ENCODE measurements around the gene RPS2. TPM values are rescaled to one million over a fixed set of nuclear protein-coding genes. Genes with fewer than 3 reads are reported as not detected.

The RPS2 gene
- total RNA-seq, 2 experiments from 2014 or later: 2,564 to 2,882 TPM

DNA sequence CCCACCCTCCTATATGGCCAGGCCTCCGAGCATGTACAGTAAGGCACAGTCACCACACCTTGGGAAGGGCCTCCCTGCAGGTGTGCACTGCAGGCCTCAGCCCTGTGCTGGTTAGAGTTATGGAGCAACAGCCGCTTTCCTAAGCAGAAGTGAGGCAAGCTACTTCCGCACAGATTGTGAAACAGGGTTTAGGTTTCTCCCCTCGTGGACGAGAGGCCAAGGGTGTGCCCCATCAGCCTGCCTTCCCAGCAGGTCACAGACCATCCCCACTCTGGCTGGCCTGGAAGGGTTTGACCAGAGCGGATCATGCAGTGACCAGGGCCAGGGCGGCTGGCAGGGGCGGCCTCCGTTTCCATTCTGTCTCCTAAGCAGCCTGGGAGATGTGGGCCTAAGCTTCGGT lies 26.3 kb downstream of the RPS2 start:
- Mint-ChIP-seq H3K9me3 (no peaks in the 10 kb centered on the region), H3K4me1 (peaks cover 13% of the 10 kb centered on the region), H3K27me3 (no peaks in the 10 kb centered on the region), H3K27ac (no peak overlapping the region), H3K36me3 (ENCODE audit: low read depth) (peaks cover 6% of the 10 kb centered on the region), H3K4me3 (no peak overlapping the region)
- POLR2A ChIA-PET: no interaction called here
- CTCF ChIA-PET: interaction anchor here (0.9 kb wide), 1 partner anchor 13 kb away, joined by 3 read pairs; no protein-coding TSS in a partner anchor
- DNase-seq: no peak

GRCh38 chr16:1936945-1937479 lies 27.6 kb downstream of the RPS2 start:
- CTCF ChIA-PET: interaction anchor here (0.8 kb wide), 1 partner anchor 14 kb away, joined by 3 read pairs; no protein-coding TSS in a partner anchor
- POLR2A ChIA-PET: interaction anchor here (0.6 kb wide), 1 partner anchor 498 kb away, joined by 3 read pairs; no protein-coding TSS in a partner anchor

GRCh38 chr16:1933097-1933661 lies 31.4 kb downstream of the RPS2 start:
- H3K27ac Mint-ChIP-seq: no peak overlapping the region
- ChIA-PET CTCF (interaction anchor here (0.6 kb wide), 1 partner anchor 1310 kb away, joined by 3 read pairs; no protein-coding TSS in a partner anchor), POLR2A (no interaction called here)
- H3K4me1 Mint-ChIP-seq: peaks cover 2% of the 10 kb centered on the region
- H3K9me3 Mint-ChIP-seq: no peaks in the 10 kb centered on the region
- no peaks in the 10 kb centered on the region for H3K27me3 Mint-ChIP-seq
- no peak for DNase-seq
- peaks cover 6% of the 10 kb centered on the region for H3K36me3 Mint-ChIP-seq (ENCODE audit: low read depth)
- no peak overlapping the region for H3K4me3 Mint-ChIP-seq

More at GRCh38 chr16:1936945-1937479, 27.6 kb downstream of the RPS2 start:
- Mint-ChIP-seq H3K27me3 (no peaks in the 10 kb centered on the region), H3K9me3 (no peaks in the 10 kb centered on the region), H3K36me3 (ENCODE audit: low read depth) (peaks cover 6% of the 10 kb centered on the region), H3K27ac (no peak overlapping the region), H3K4me3 (no peak overlapping the region), H3K4me1 (peaks cover 8% of the 10 kb centered on the region)
- DNase-seq: no peak

DNA sequence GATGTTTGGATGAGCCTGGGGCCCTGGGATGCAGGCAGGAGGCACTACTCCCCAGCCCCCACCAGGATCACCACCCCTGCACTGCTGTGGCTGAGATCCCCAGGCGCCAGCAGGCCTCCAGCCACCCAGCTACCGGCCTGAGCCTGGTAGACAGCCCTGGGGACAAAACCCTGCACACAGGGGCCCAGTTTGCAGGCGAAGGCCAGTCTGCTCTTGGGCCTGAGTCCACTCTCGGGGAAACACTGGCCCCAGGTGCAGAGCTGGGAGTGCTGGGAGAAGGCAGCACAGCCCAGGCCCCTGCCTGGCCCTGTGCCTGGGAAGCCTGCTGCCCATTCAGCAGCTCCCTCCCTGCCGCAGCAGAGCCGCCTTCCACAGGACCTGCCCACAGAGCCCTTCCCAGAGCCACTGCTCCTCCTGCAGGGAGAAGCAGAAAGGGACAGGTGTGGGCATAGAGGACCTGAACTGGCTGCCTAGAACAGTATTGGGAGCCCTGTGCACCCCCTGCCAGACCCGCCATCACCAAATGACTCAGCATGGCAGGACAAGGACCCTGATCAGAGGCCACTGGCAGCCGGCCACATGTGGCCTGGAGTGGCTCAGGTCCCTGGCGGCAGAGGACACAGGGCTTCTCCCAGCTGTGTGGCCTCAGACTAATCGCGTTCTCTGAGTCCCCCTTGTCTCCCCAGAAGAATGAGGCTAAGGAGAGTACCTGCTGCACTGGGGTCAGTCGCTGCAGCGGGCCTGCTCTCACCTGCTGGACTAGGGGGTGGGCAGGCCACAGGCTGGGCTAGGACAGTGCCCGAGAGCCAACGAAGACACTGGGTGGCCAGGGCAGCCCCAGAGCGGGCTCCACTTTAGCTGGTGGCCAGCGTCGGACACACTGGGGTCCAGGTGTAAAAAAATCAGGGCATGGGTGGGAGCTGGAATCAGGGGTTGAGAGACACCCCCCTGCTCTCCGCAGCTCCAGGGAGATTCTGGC lies 32.3 kb downstream of the RPS2 start:
- ChIA-PET CTCF (interaction anchor here (0.5 to 0.8 kb wide), 3 partner anchors 9 to 1309 kb away, joined by 3 read pairs; no protein-coding TSS in a partner anchor), POLR2A (no interaction called here)
- Mint-ChIP-seq H3K27ac (no peak overlapping the region), H3K9me3 (no peaks in the 10 kb centered on the region), H3K27me3 (no peaks in the 10 kb centered on the region), H3K4me3 (no peak overlapping the region), H3K36me3 (ENCODE audit: low read depth) (peaks cover 4% of the 10 kb centered on the region), H3K4me1 (peaks cover 4% of the 10 kb centered on the region)
- DNase-seq: no peak

GRCh38 chr16:1930338-1930720 lies 34.3 kb downstream of the RPS2 start:
- no peak for DNase-seq
- H3K9me3 Mint-ChIP-seq: no peaks in the 10 kb centered on the region
- ChIA-PET POLR2A (no interaction called here), CTCF (interaction anchor here (0.6 to 1.7 kb wide), 4 partner anchors 10 to 523 kb away, joined by 3 to 5 read pairs (median 3); no protein-coding TSS in a partner anchor)
- H3K36me3 Mint-ChIP-seq (ENCODE audit: low read depth): no peaks in the 10 kb centered on the region
- no peak overlapping the region for H3K27ac Mint-ChIP-seq
- no peaks in the 10 kb centered on the region for H3K27me3 Mint-ChIP-seq
- peaks cover 4% of the 10 kb centered on the region for H3K4me1 Mint-ChIP-seq
- H3K4me3 Mint-ChIP-seq: no peak overlapping the region

DNA sequence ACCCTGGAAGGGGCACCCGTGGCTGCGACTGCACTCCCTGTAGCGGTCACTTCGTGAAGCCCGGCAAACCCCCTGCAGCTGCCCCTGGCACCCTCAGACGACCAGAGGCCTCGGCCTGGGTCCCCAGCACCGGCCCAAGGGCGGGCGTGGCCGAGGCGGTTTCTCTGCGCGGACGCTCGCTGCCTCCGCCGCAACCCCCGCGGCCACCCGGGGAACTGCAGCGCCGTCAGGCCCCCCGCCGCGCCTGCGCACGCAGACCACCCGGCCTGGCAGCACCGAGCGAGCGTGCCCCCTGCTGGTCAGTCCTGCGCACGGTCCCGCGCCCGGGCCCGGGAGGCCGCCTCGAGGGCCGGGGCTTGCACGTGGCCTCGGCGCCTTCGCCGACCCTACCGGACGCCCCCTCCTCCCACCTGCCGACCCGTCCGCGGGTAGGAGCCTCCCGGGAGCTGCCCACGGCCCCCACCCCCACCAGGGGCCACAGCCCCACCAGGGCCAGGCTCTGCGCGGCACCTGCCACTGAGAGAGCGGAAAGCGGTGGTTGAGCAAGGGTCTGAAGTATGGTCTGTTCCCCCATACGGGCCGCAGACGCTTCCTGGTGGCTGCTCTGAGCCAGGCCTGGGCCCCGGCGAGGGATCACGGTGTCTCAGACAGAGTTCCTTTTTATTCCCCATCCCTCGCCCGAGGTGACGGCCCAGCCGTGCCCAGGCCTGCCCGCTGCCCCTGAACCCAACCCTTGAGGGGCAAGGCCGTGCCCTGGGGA lies 34.9 kb downstream of the RPS2 start:
- Mint-ChIP-seq H3K4me1 (peaks cover 4% of the 10 kb centered on the region), H3K27me3 (peaks cover 1% of the 10 kb centered on the region), H3K9me3 (no peaks in the 10 kb centered on the region), H3K36me3 (ENCODE audit: low read depth) (no peaks in the 10 kb centered on the region), H3K27ac (no peak overlapping the region), H3K4me3 (peak overlapping the region; percentile 47)
- peak; percentile 89 for DNase-seq
- CTCF ChIA-PET: interaction anchor here (0.6 to 2.2 kb wide), 9 partner anchors 9 to 368 kb away, joined by 3 to 7 read pairs (median 3); partner anchors contain the start of gene TRAF7
- POLR2A ChIA-PET: no interaction called here

- peaks cover 4% of the 10 kb centered on the region for H3K4me1 Mint-ChIP-seq
- H3K27me3 Mint-ChIP-seq: peaks cover 7% of the 10 kb centered on the region
- H3K9me3 Mint-ChIP-seq: no peaks in the 10 kb centered on the region
- CTCF ChIA-PET: interaction anchor here (0.6 to 2.2 kb wide), 10 partner anchors 9 to 369 kb away, joined by 3 to 7 read pairs (median 3); partner anchors contain the start of gene TRAF7
- POLR2A ChIA-PET: no interaction called here
- peak overlapping the region; percentile 33 for H3K27ac Mint-ChIP-seq
- H3K4me3 Mint-ChIP-seq: peak overlapping the region; percentile 61
- no peaks in the 10 kb centered on the region for H3K36me3 Mint-ChIP-seq (ENCODE audit: low read depth)
- DNase-seq: no peak
Observed at GRCh38 chr16:1929105-1929504, 35.5 kb downstream of the RPS2 start.

DNA sequence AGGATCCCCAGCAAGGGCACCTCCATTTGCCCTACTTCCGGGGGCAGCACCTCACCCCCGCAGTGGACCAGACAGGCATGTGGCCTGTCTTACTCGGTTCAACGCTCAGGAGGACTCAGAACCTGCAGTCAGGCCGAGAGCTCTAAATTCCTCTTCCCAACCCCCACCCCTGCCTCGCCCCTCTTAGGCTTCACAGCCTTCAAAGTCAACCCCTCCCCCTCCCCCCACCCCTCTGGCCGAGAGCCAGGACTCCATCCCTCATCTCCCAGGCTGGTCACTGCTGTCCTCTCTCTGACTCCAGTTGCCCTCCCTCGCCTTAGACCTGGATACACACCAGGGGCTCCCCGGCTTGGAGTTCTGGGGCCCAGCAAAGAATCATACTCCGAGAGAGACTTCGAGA lies 38.4 kb downstream of the RPS2 start:
- Mint-ChIP-seq H3K9me3 (no peaks in the 10 kb centered on the region), H3K4me1 (peaks cover 4% of the 10 kb centered on the region), H3K27ac (no peak overlapping the region), H3K4me3 (no peak overlapping the region), H3K27me3 (peaks cover 30% of the 10 kb centered on the region), H3K36me3 (ENCODE audit: low read depth) (no peaks in the 10 kb centered on the region)
- no peak for DNase-seq
- CTCF ChIA-PET: no interaction called here
- POLR2A ChIA-PET: no interaction called here

GRCh38 chr16:1924095-1924494 lies 40.5 kb downstream of the RPS2 start:
- DNase-seq: no peak
- Mint-ChIP-seq H3K4me3 (no peak overlapping the region), H3K36me3 (ENCODE audit: low read depth) (no peaks in the 10 kb centered on the region), H3K27me3 (peaks cover 44% of the 10 kb centered on the region), H3K4me1 (peaks cover 3% of the 10 kb centered on the region), H3K9me3 (no peaks in the 10 kb centered on the region), H3K27ac (no peak overlapping the region)
- ChIA-PET POLR2A (no interaction called here), CTCF (interaction anchor here (0.6 to 1.7 kb wide), 2 partner anchors 29 to 1357 kb away, joined by 4 read pairs; partner anchors contain the start of gene NHLRC4)

DNA sequence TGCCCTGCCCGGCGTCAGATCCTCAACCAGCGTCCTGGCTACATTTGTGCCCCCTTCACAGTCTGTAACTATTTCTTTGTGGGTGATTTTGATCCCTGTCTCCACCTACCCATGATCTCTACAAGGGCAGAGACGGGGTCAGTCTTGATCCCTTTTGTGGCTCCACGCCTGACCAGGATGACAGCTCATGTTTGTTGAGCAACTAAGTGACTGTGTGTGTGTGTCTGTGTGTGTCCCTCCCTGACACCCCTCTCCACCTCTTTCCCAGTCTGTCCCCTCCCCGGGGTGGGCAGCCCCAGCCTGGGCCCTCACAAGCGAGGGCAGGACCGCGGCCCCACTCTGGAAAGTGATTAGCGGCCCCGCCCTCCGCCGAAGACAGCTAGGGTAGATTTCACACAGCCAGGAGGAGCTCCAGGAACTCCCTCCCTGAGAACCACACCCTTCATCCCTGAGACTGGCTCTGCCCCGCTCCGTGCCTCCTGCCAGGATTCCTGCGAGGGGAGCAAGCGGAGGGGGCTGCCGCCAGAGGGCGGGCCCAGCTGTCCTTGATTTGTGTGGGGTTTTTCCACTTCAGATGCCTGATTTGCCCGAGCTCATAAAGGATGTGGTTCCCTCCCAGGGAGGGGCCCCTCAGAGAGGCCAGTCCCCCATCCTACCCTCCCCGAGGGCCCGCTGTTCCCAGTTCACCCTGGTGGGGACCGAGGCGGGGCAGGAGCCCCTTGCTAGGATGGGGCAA lies 41.2 kb downstream of the RPS2 start:
- H3K36me3 Mint-ChIP-seq (ENCODE audit: low read depth): no peaks in the 10 kb centered on the region
- no peak overlapping the region for H3K27ac Mint-ChIP-seq
- ChIA-PET CTCF (interaction anchor here (0.6 to 1.7 kb wide), 6 partner anchors 14 to 1357 kb away, joined by 3 to 4 read pairs (median 4); partner anchors contain the start of gene NHLRC4), POLR2A (no interaction called here)
- peaks cover 2% of the 10 kb centered on the region for H3K4me1 Mint-ChIP-seq
- H3K9me3 Mint-ChIP-seq: no peaks in the 10 kb centered on the region
- peaks cover 49% of the 10 kb centered on the region for H3K27me3 Mint-ChIP-seq
- no peak overlapping the region for H3K4me3 Mint-ChIP-seq
- DNase-seq: no peak

DNA sequence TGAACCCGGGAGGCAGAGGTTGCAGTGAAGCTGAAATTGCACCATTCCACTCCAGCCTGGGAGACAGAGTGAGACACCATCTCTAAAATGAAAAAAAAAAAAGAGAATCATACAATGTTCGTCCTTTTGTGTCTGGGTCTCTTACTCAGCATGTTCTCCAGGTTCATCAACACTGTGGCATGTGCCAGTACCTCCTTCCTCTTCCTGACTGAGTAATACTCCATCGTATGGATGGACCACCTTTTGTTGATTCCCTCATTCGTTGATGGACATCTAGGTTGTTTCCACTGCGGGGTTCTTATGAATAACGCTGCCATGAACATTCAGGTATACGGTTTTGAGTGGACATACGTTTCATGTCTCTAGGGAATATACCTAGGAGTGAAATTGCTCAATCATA lies 42.3 kb downstream of the RPS2 start:
- POLR2A ChIA-PET: no interaction called here
- no peaks in the 10 kb centered on the region for H3K9me3 Mint-ChIP-seq
- H3K27me3 Mint-ChIP-seq: peaks cover 50% of the 10 kb centered on the region
- no peak overlapping the region for H3K27ac Mint-ChIP-seq
- no peak for DNase-seq
- no peaks in the 10 kb centered on the region for H3K4me1 Mint-ChIP-seq
- CTCF ChIA-PET: interaction anchor here (1.5 kb wide), 1 partner anchor 14 kb away, joined by 4 read pairs; no protein-coding TSS in a partner anchor
- no peak overlapping the region for H3K4me3 Mint-ChIP-seq
- H3K36me3 Mint-ChIP-seq (ENCODE audit: low read depth): no peaks in the 10 kb centered on the region
